Upper lobe of left lung (tissue), 4 donors: ENCODE measurements around the gene ANKRD13B.

Experiments used
- CTCF ChIP-seq, 6 experiments: fragments of 450-650 bp in 4 of 6; fragments of 200-600 bp in 2 of 6; sonication (generic) in 2 of 6; IDR thresholded peaks; one replicate each; pipeline ENCODE4 v1.5.1; 2016 to 2019; ENCODE audit warnings: antibody characterized with exemption in 6 of 6
- POLR2A ChIP-seq, 4 donors: fragments of 450-650 bp; IDR thresholded peaks; one replicate each; pipeline ENCODE4 v1.5.1; 2016 to 2017; ENCODE audit warnings: antibody characterized with exemption in 4 of 4, mild to moderate bottlenecking in 2 of 4
- POLR2AphosphoS5 ChIP-seq, 2 donors: sonication (generic); formaldehyde crosslinking; IDR thresholded peaks; one replicate each; pipeline ENCODE4 v1.5.1; 2017; ENCODE audit warnings: antibody characterized with exemption in 2 of 2

- TF ChIP-seq CTCF (IDR thresholded peaks at IDR 0.05) (no peak), POLR2AphosphoS5 (IDR thresholded peaks at IDR 0.05) (no peak), POLR2A (IDR thresholded peaks at IDR 0.05) (no peak)
Measured at GRCh38 chr17:29620779-29621500, 28.0 kb downstream of the ANKRD13B start.
